Ecto neural progenitor cell (in vitro differentiated cells): ENCODE measurements around the gene ZNF419.

ENCODE experiments used
- DNase-seq: peaks from one replicate; pipeline ENCODE4 v3.0.0-alpha.2; 2018; ENCODE audit warnings: low spot score

ZNF419 gene

DNA sequence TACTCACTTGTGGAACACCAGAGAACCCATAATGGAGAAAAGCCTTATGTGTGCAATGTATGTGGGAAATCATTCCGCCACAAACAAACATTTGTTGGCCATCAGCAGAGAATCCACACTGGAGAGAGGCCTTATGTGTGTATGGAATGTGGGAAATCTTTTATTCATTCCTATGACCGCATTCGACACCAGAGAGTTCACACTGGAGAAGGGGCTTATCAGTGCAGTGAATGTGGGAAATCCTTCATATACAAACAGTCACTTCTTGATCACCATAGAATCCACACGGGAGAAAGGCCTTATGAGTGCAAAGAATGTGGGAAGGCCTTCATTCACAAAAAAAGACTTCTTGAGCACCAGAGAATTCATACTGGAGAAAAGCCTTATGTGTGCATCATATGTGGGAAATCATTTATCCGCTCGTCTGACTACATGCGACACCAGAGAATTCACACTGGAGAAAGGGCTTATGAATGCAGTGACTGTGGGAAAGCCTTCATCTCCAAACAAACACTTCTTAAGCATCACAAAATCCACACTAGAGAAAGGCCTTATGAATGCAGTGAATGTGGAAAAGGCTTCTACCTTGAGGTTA lies 50.5 kb downstream of the ZNF419 start:
- no peak for DNase-seq
